GM18508 (cell line): ENCODE measurements around the gene NCS1.

ENCODE experiments used
- ATAC-seq: cut with Tn5 transposase; IDR thresholded peaks from one replicate; pipeline ENCODE4 v1.9.1; 2021; ENCODE audit warnings: moderate number of reproducible peaks; ENCODE audit not compliant: insufficient read depth, unreplicated experiment

Gene NCS1

GRCh38 chr9:130172161-130172857 lies at the start of gene NCS1:
NCS1 (plus strand) TSS chr9:130172404; CDS start chr9:130172664, 260 bp downstream.
- ATAC-seq, result no peak

DNA sequence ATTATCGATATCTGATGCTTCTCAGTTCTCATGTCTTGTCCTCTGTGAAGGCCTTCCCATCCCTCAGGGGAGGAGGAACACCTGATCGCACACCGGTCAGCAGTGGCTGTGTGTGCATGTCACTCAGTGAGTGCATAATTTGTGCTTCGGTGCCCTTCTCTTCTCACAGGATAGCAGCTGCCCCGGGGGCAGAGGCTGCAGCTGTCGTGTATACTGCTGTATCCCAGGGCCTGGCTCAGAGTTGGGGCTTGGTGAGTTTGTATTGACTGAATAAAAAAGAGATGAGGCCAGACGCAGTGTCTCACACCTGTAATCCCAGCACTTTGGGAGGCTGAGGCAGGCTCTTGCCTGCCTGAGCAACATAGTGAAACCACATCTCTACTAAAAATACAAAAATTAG lies 49.7 kb upstream of the NCS1 start:
- no peak for ATAC-seq

DNA sequence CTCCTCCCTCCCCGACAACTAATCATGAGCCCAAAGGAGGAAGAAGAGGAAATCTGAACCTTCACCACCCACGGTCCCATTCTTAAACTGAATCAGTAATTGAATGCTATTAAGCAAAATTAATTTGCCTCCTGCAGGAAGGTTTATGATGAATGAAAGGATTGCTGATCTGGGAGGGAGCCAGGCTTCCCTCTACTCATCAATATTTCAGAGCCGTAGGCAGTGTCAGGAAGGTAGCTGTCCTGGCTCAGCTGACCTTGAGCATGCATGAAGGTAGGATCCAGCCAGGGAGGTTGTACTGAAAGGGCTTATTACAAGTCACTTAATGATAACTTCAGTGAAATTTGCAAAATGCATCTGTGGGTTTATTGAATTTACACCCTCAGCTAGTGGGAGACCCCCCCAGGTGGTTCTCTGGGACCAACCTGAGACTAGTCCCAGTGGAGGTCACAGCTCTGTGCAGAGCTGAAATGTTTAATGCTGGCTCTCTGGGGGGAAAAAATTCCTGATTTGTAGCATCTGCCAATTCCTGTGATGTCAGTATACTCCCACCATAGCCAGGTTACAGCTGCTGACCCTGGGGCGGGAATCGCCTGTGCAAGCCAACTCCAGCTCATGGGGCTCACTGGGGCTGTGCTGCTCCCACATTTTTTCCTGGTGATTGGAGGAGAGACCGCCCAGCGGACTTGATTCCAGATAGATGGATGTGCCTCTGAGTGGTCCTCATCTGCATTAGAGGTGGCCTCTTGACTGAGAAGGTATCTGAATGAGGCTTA lies 47.9 kb upstream of the NCS1 start:
- no peak for ATAC-seq

- no peak for ATAC-seq
Observed at GRCh38 chr9:130126721-130127433, 45.3 kb upstream of the NCS1 start.

GRCh38 chr9:130128251-130128650 lies 44.0 kb upstream of the NCS1 start:
- ATAC-seq, result no peak

- ATAC-seq, result no peak
Observed at GRCh38 chr9:130128733-130129431, 43.3 kb upstream of the NCS1 start.

DNA sequence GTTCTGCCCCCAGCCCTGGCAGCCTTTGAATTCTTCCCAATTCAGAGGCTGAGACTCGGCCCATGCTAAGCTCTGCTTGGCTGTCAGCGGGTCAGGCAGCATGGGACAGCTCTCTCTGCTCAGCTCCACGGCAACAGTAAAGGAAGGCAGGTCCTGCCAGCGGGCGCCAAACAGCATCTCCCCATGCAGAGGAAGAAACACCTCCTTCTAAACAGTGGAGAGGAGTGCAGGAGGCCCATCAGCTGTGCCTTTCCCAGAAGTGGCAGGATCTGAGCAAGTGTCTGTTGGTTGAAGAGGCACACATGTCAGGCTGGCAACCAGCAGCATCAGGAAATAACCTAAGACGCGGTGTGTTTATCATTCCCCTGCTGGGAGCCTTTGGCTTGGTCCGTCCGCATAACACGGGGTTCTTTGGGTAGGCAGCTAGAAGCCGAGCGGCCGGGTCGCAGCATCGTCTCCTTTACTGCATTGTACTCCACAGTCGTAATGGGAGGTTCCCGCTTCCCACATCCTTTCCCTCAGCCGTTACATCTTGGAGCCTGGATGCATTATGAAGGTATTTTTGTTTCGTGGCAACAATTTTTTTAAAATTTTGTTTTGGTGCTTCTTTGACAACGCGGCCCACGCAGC lies 42.7 kb upstream of the NCS1 start:
- no peak for ATAC-seq

DNA sequence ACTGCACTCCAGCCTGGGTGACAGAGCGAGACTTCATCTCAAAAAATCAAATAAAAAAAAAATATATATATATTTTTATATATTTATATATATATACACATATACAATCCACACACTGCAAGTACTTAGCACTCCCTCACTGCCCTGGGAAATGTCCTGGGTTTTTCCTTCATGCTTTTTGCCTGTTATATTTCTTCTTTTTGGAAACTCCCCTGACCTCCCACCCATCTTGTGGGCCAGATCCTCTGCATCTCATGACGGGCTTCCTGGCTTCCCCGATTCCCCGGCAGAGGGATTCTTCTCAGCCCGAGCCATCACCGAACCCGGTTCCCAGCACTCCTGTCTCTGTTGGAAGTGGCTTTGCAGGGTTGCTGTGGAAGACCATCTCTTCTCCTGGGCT lies 39.5 kb upstream of the NCS1 start:
- ATAC-seq, result no peak

- ATAC-seq, result no peak
Observed at GRCh38 chr9:130137081-130137640, 35.0 kb upstream of the NCS1 start.

DNA sequence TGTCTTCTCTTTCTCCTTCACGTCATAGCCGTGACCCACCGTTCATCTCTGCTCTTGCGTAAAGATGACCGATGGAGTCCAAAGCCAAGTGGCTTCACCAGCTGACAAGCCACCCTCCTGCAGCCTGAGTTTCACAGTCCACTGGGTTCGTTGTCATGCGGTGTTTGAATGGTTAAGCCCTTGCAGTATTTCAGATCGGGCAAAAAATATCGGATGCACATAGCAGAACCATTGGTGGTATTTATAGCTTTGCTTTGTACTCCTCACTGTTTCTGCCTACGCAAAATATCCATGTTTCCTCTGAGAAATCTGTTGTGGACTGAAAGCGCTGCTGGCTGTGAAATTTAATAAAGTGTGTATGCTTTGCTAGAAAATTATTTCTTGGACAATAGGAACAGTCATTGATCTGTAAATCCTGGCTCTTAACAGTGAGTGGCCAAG lies 34.5 kb upstream of the NCS1 start:
- no peak for ATAC-seq

DNA sequence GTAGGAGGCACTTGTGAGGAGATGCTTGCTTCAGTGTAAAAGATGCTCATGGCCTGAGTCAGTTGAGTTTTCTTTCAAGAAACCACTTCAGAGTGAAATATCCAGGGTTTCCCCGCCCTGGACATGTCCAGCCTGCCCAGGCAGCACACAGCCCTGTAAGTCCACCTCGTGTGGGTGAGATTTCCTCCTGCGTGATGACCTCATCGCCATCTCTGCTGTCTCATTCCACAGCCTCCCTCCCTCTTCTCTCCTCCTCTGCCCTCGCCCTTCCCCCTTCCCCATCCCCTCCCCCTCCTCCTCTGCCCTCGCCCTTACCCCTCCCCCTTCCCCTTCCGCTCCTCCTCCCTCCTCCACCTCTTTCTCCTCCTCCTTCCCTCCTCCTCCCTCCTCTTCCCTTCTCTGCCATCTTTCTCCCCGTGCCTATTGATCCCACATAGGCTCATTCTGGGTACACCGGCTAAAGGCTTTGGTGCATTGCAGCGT lies 34.0 kb upstream of the NCS1 start:
- ATAC-seq, result no peak

GRCh38 chr9:130138791-130139190 lies 33.4 kb upstream of the NCS1 start:
- no peak for ATAC-seq

DNA sequence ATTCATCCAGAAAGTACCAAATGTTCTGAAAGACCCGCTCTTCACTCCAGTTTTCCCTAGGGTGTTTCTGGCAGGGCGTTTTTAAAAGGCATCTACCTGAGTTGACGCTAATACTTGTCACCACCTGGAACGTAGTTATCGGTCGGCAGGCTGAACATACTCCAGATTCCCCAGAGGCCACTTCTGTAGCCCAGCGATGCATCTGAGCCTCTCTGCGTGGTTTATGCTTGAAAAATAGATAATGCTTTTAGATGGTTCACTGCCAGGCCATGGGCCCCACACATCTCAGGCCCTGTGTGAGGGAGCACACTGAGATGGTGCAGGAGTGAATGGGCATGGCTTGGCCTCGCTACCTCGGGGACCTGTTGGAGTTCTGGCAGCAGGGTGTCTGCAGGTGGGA lies 33.0 kb upstream of the NCS1 start:
- no peak for ATAC-seq

DNA sequence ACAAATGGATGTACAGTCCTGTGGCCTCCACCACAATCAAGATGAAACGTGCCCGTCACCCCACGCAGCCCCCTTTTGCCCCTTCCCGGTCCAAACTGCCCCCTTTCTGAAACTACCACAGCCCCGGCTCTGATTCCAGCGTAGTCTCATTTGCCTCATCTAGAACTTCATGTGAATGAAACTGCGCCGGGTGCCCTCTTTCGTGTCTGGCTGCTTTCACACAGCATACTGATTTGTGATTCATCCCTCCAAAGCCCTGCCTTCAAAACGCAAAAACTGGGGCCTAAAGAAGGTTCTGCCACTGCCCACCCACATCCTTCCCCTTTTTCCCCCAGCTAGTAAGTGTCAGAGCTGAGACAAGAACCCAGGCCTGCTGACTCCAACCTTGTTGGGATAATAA lies 31.5 kb upstream of the NCS1 start:
- ATAC-seq, result no peak

DNA sequence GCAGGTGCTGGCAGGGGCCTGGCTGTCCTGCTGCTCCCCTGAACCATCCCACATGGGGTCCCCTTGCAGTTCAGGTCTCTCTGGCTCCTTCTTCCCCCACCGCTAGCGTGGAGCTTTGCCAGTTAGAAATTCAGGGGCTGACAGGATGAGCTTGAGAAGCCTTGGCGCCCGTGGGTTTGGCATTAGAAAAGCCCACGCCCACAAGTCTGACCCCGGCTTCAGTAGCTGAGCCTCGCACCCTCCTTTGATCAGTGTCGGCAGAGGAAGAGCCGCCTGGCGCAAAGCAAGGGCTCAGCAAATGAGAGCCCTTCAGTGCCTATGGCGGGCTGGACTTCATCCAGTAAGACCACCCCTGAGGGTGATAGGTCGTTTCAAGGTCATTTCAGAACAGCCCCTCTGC lies 30.1 kb upstream of the NCS1 start:
- no peak for ATAC-seq

DNA sequence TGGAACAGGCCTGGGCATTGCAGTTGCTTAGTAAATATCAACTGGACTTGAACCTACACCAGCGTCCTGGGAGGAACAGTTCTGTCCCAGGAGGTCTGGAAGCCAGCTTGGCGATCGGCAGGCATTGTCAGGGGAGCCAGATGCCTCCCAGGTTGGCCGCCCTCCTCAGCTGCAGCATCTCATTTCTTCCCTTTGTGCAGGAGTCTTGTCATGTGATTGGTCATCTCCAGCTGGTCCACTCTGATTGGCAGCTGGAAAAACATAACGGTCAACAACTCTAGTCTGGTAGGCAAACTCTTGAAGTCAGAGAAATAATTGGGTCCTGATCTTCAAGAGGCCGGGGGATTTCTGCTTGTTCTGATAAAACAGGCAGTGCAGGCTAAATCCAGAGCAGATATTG lies 29.6 kb upstream of the NCS1 start:
- no peak for ATAC-seq

DNA sequence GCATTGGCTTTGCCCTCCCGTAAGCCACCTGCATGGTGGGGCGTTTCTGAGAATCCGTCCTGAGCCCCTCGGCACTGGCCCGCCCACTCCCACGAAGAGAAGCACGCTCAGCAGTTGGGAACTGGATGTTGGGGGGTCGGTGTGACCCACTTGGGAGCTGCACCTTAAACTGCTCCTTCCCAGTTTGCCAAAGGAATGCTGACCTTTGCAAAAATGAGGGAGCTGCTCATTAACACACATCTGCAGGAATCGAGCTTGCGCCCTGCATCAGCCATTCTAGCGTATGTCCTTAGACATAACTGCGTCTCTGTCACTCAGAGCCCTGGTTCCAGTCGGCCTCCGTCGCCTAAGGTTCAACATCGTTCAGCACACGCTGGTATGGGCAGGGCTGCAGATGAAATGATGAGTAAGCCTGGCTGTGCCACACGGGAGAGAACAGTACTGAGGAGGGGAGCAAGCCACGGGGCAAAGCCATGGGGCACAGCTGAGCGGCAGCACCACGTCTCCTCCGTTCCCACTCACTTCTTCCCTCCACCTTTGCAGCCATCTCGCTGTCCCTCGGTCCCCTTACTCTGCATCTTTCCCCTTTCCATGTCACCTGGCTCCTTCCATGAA lies 28.8 kb upstream of the NCS1 start:
- ATAC-seq, result no peak

DNA sequence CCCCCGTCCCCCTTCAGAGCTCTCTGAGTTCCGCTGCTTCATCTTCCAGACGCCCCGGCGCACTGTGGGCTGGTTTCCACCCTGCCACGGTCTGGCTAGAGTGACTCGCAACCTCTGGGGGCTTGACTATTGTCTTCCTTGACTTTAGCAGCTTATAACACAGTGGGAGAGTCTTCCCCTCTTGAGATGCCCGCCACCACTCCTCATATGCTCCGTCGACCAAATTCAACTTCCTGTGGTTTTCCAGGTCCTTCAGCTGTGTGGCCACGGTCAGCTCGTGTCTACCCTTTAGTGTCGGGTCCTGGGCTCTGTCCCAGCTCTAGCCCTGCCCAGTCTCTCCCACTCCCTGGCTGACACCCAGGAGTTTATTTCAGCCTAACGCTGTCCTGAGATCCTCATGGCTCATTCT lies 28.2 kb upstream of the NCS1 start:
- ATAC-seq, result no peak

DNA sequence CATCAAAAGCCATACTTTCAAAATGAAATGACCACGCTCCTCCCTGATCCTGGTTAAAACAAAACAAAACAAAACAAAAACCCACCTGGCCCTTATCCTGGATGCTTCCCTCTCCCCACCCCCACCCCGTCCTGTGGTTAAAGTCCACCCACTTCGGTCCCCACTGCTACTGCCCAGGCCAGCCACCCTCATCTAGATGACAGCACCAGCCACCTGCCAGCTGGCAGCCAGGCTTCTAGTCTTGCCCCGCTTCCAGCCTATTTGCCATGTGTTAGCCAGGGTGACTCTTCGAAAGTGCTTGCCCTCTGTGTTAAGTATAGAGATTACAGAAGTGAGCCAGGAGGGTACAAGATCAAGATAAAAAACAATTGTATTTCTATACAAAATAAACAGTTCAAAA lies 27.5 kb upstream of the NCS1 start:
- ATAC-seq, result no peak
